H1 (cell line): ENCODE data around the gene SPSB1. TPM values are rescaled to one million over a fixed set of nuclear protein-coding genes. Genes with fewer than 3 reads are reported as not detected.

Source experiments
- CTBP2 ChIP-seq: IDR thresholded peaks from 2 replicates; pipeline ENCODE4 v1.7.0; 2011; ENCODE audit warnings: borderline replicate concordance, mild to moderate bottlenecking, moderate library complexity, mixed read lengths, low read length; ENCODE audit not compliant: insufficient read depth, insufficient read length
- polyA plus RNA-seq, 7 experiments: library from polyadenylated mRNA; depleted of rRNA in 3 of 7; stranded (reverse) in 5 of 7; unstranded in 2 of 7; fragments of >200 nt in 5 of 7; fragments of 200-250 nt in 2 of 7; gene quantifications; 1 replicate in 5 of 7; 2 replicates in 1 of 7; 4 replicates in 1 of 7; pipeline versions ENCODE4 v1.2.1 to v1.2.3, GENCODE V29; 2011 to 2013; ENCODE audit warnings: missing spikeins in 2 of 7, mixed read lengths in 2 of 7
- total RNA-seq: library from RNA; stranded (reverse); fragmentation: NEBNext Ultra II Directional; extraction: Animal tissue kit (Norgen Biotek cat#: 25700); gene quantifications from 2 replicates; pipeline ENCODE4 v1.2.1, GENCODE V29; 2021

Gene SPSB1
- total and polyA plus RNA-seq, 2 of the 8 experiments (the other 6 are each of a cell fraction or from before 2014, with no cell fraction given): 5.3 to 6.4 TPM

- no peak for TF ChIP-seq CTBP2
Observed at GRCh38 chr1:9399510-9400424, 107.1 kb downstream of the SPSB1 start (continued).
